Suppressor macrophage treated with lipopolysaccharide for 1 hour (primary cell): ENCODE data around the gene MAD1L1.

Source experiments
- DNase-seq, 3 donors: peaks; one replicate each; pipeline ENCODE4 v3.0.0-alpha.2; 2020 to 2022

MAD1L1 gene

GRCh38 chr7:2112261-2113198 is 120.2 kb downstream of the MAD1L1 start:
- DNase-seq = peak in 1 of 3 donors; percentile 13

GRCh38 chr7:2111568-2111967 is 121.2 kb downstream of the MAD1L1 start:
- no peak for DNase-seq

GRCh38 chr7:2110610-2111396 is 121.9 kb downstream of the MAD1L1 start:
- DNase-seq = no peak

- peak; percentile 87 to 95 (median 93) for DNase-seq
Observed at GRCh38 chr7:2109936-2110609, 122.7 kb downstream of the MAD1L1 start.

GRCh38 chr7:2109251-2109872 is 123.4 kb downstream of the MAD1L1 start:
- peak; percentile 52 to 69 (median 59) for DNase-seq

GRCh38 chr7:2108501-2109250 is 124.1 kb downstream of the MAD1L1 start:
- DNase-seq = no peak

GRCh38 chr7:2108071-2108455 is 124.7 kb downstream of the MAD1L1 start:
- no peak for DNase-seq

- DNase-seq = no peak
Observed at GRCh38 chr7:2107386-2108070, 125.2 kb downstream of the MAD1L1 start.

GRCh38 chr7:2106924-2107323 is 125.8 kb downstream of the MAD1L1 start:
- DNase-seq = no peak

- no peak for DNase-seq
Observed at GRCh38 chr7:2106440-2106839, 126.3 kb downstream of the MAD1L1 start.

- DNase-seq = no peak
Observed at GRCh38 chr7:2105917-2106316, 126.8 kb downstream of the MAD1L1 start.

GRCh38 chr7:2105280-2105679 is 127.5 kb downstream of the MAD1L1 start:
- DNase-seq = no peak

GRCh38 chr7:2104716-2105115 is 128.0 kb downstream of the MAD1L1 start:
- DNase-seq = no peak

- peak; percentile 76 to 87 (median 82) for DNase-seq
Observed at GRCh38 chr7:2104107-2104710, 128.5 kb downstream of the MAD1L1 start.

- no peak for DNase-seq
Observed at GRCh38 chr7:2103071-2103898, 129.5 kb downstream of the MAD1L1 start.

- DNase-seq = no peak
Observed at GRCh38 chr7:2102375-2102723, 130.4 kb downstream of the MAD1L1 start.

- no peak for DNase-seq
Observed at GRCh38 chr7:2101630-2102374, 130.9 kb downstream of the MAD1L1 start.

GRCh38 chr7:2100278-2101208 is 132.2 kb downstream of the MAD1L1 start:
- no peak for DNase-seq
